Neuronal stem cell (in vitro differentiated cells): Measurements from ENCODE around the gene ABR.
A peak's percentile ranks its signal among the peaks of the same experiment; 100 is the strongest.

Source experiments
- DNase-seq: peaks from one replicate; pipeline ENCODE4 v3.0.0-alpha.2; 2013; ENCODE audit warnings: low spot score
- H2AFZ ChIP-seq: one replicate; pipeline ENCODE4 v1.6.1; 2013; ENCODE audit warnings: mild to moderate bottlenecking, low read length, inconsistent platforms
- H2AK5ac ChIP-seq: 2 replicates; pipeline ENCODE4 v1.6.1; 2013; ENCODE audit warnings: low read depth, mild to moderate bottlenecking, inconsistent platforms, low read length, moderate library complexity, mixed read lengths
- H2BK120ac ChIP-seq: 2 replicates; pipeline ENCODE4 v1.6.1; 2013; ENCODE audit warnings: low read depth, mild to moderate bottlenecking, inconsistent platforms, low read length, moderate library complexity, mixed read lengths
- H2BK12ac ChIP-seq: one replicate; pipeline ENCODE4 v1.6.1; 2013; ENCODE audit warnings: low read length, inconsistent platforms
- H2BK15ac ChIP-seq: 2 replicates; pipeline ENCODE4 v1.6.1; 2013; ENCODE audit warnings: mild to moderate bottlenecking, low read length, inconsistent platforms, mixed read lengths
- H2BK5ac ChIP-seq: one replicate; pipeline ENCODE4 v1.6.1; 2013; ENCODE audit warnings: inconsistent platforms, mild to moderate bottlenecking, low read length, moderate library complexity
- H3K14ac ChIP-seq: one replicate; pipeline ENCODE4 v1.6.1; 2013; ENCODE audit warnings: low read length, inconsistent platforms
- H3K18ac ChIP-seq: 2 replicates; pipeline ENCODE4 v1.6.1; 2013; ENCODE audit warnings: low read length, inconsistent platforms
- H3K23ac ChIP-seq: 2 replicates; pipeline ENCODE4 v1.6.1; 2013; ENCODE audit warnings: low read depth, mild to moderate bottlenecking, mixed read lengths, low read length, inconsistent platforms; ENCODE audit not compliant: poor library complexity
- H3K27ac ChIP-seq: replicated peaks from 3 replicates; pipeline ENCODE4 v1.5.1; 2013; ENCODE audit warnings: low read length, inconsistent platforms
- H3K27me3 ChIP-seq, 3 experiments: 2 replicates each; pipeline ENCODE4 v1.6.1; 2013; ENCODE audit warnings: low read length in 3 of 3, mild to moderate bottlenecking in 2 of 3, inconsistent platforms in 1 of 3, low read depth in 1 of 3, mixed read lengths in 1 of 3, moderate library complexity in 1 of 3; ENCODE audit not compliant: control insufficient read depth in 3 of 3, insufficient read depth in 3 of 3
- H3K36me3 ChIP-seq, 2 donors: replicated peaks in 1 of 2; 2 replicates each; pipeline ENCODE4 v1.6.1; 2013; ENCODE audit warnings: low read length in 2 of 2; ENCODE audit not compliant: control insufficient read depth in 2 of 2, insufficient read depth in 2 of 2
- H3K4ac ChIP-seq: 2 replicates; pipeline ENCODE4 v1.6.1; 2013; ENCODE audit warnings: inconsistent platforms, mild to moderate bottlenecking, low read length, moderate library complexity
- H3K4me1 ChIP-seq, 2 donors: 1 replicate in 1 of 2; 2 replicates in 1 of 2; pipeline ENCODE4 v1.6.1; 2013; ENCODE audit warnings: low read length in 2 of 2, low read depth in 1 of 2; ENCODE audit not compliant: control insufficient read depth in 2 of 2, insufficient read depth in 1 of 2
- H3K4me2 ChIP-seq: one replicate; pipeline ENCODE4 v1.6.1; 2013; ENCODE audit warnings: mild to moderate bottlenecking, low read length, inconsistent platforms; ENCODE audit not compliant: insufficient read depth, poor library complexity, severe bottlenecking
- H3K4me3 ChIP-seq, 2 donors: 2 replicates each; pipeline ENCODE4 v1.5.1; 2013; ENCODE audit warnings: low read length in 2 of 2, mild to moderate bottlenecking in 2 of 2, inconsistent platforms in 1 of 2, moderate library complexity in 1 of 2
- H3K79me1 ChIP-seq: one replicate; pipeline ENCODE4 v1.6.1; 2013; ENCODE audit warnings: low read depth, mild to moderate bottlenecking, inconsistent platforms, low read length, moderate library complexity
- H3K9ac ChIP-seq: one replicate; pipeline ENCODE4 v1.6.1; 2013; ENCODE audit warnings: mild to moderate bottlenecking, low read depth, low read length, inconsistent platforms; ENCODE audit not compliant: poor library complexity
- H3K9me3 ChIP-seq, 2 donors: replicated peaks in 1 of 2; 2 replicates each; pipeline versions ENCODE3 to v1.6.1; 2013; ENCODE audit warnings: low read length in 2 of 2, mild to moderate bottlenecking in 2 of 2, inconsistent platforms in 1 of 2, low read depth in 1 of 2, mixed read lengths in 1 of 2, moderate library complexity in 1 of 2; ENCODE audit not compliant: control insufficient read depth in 2 of 2, insufficient read depth in 1 of 2
- H4K8ac ChIP-seq: one replicate; pipeline ENCODE4 v1.6.1; 2013; ENCODE audit warnings: low read depth, mild to moderate bottlenecking, inconsistent platforms, low read length, moderate library complexity
- H4K91ac ChIP-seq: one replicate; pipeline ENCODE4 v1.6.1; 2013; ENCODE audit warnings: low read length, low read depth, mild to moderate bottlenecking, inconsistent platforms; ENCODE audit not compliant: poor library complexity
- WGBS, 2 donors: extraction: QIAGEN DNeasy Blood & Tissue Kit; methylation state at CpG; one replicate each; pipeline ENCODE4 v1.1.7; 2013; ENCODE audit warnings: missing lambda C conversion rate in 2 of 2, mixed read lengths in 1 of 2; ENCODE audit not compliant: insufficient read length in 2 of 2, insufficient replicate concordance in 1 of 2; ENCODE audit errors: extremely low coverage in 2 of 2; 5-methylcytosine and 5-hydroxymethylcytosine counted together

The ABR gene

DNA sequence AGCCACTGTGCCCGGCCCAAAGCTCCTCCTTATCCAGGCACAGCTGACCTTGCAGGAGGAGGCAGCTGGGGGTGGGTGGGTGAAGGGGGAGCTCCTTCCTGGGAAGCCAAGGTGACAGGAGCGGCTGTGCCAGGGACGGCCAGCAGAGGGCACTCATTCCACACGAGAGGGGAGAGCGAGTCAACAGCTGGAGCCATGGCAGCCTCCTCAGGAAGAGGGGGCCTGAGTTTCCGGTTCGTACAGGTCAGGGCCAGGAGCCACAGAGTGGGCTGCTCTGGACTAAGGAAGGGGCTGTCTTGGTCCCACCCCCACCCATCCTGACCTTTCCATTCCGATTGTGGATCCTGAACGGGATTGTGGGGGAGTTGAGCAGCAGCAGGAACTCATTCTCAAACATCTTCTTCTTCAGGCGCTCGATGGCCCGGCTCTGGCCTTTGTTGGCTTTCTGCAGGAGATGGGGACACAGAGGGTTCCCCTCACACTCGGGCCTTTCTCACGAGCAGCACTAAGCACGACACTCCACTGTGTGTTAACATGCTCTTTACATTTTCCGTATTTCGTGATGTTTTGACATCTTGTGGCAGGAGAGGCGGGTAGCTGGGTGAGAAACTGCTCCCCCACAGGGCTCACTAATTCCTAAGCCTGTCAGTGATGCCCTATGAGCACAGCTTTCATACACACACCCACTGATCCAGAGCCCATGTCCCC, 121.2 kb downstream of the ABR start:
- WGBS, 2 donors: no CpG with 5 or more reads among the region's 18 CpGs
- no peaks in the 10 kb centered on the region for H3K4me1 ChIP-seq
- H3K9ac ChIP-seq: peak overlapping the region; percentile 15
- H2BK15ac ChIP-seq: no peak overlapping the region
- H2BK12ac ChIP-seq: no peak overlapping the region
- H3K9me3 ChIP-seq: peaks cover 0 to 2% of the 10 kb centered on the region in 2 donors
- no peak overlapping the region for H3K23ac ChIP-seq
- no peak overlapping the region for H2BK5ac ChIP-seq
- H3K4ac ChIP-seq: no peak overlapping the region
- H4K91ac ChIP-seq: no peak overlapping the region
- no peak overlapping the region for H3K18ac ChIP-seq
- no peak overlapping the region for H3K14ac ChIP-seq
- no peak overlapping the region for H4K8ac ChIP-seq
- no peak overlapping the region for H2BK120ac ChIP-seq
- no peak overlapping the region for H3K27ac ChIP-seq
- H3K27me3 ChIP-seq: no peaks in the 10 kb centered on the region
- H3K4me2 ChIP-seq: no peak overlapping the region
- H2AK5ac ChIP-seq: no peak overlapping the region
- peaks cover 29 to 65% of the 10 kb centered on the region in 2 donors for H3K36me3 ChIP-seq
- H3K79me1 ChIP-seq: peaks cover 2% of the 10 kb centered on the region
- no peak for DNase-seq
- no peak overlapping the region for H3K4me3 ChIP-seq
- H2AFZ ChIP-seq: no peak overlapping the region

DNA sequence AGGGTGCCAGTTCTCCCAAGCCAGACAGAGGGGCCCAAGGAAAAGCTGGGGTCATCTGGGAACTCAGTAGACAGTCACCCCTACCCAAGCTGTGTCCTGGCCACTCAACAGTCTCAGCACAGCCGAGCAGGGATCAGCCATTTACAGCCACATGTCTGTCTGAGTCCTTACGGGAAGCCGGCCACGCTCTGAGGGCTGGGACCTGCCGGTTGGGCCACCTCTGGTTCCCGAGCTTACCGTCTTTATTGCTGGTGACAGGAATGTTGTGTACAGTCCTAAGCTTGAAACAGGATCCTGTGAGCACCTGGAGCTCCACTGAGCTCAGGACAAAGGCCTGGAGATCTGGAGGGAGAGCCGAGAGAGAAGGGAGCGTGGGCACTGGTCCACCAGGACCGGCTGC, 123.0 kb downstream of the ABR start:
- no peak overlapping the region for H2BK12ac ChIP-seq
- WGBS, 2 donors: no CpG with 5 or more reads among the region's 10 CpGs
- H2AFZ ChIP-seq: no peak overlapping the region
- H3K27me3 ChIP-seq: no peaks in the 10 kb centered on the region
- peaks cover 2% of the 10 kb centered on the region for H3K79me1 ChIP-seq
- peaks cover 25 to 59% of the 10 kb centered on the region in 2 donors for H3K36me3 ChIP-seq
- peaks cover 1 to 2% of the 10 kb centered on the region in 2 donors for H3K9me3 ChIP-seq
- no peak overlapping the region for H2BK15ac ChIP-seq
- H3K14ac ChIP-seq: no peak overlapping the region
- no peak overlapping the region for H2BK5ac ChIP-seq
- DNase-seq: no peak
- no peak overlapping the region for H4K91ac ChIP-seq
- no peak overlapping the region for H3K27ac ChIP-seq
- H3K4ac ChIP-seq: no peak overlapping the region
- H3K9ac ChIP-seq: no peak overlapping the region
- no peak overlapping the region for H3K23ac ChIP-seq
- no peak overlapping the region for H3K18ac ChIP-seq
- H4K8ac ChIP-seq: no peak overlapping the region
- no peaks in the 10 kb centered on the region for H3K4me1 ChIP-seq
- no peak overlapping the region for H3K4me2 ChIP-seq
- no peak overlapping the region for H2BK120ac ChIP-seq
- no peak overlapping the region for H3K4me3 ChIP-seq
- no peak overlapping the region for H2AK5ac ChIP-seq

DNA sequence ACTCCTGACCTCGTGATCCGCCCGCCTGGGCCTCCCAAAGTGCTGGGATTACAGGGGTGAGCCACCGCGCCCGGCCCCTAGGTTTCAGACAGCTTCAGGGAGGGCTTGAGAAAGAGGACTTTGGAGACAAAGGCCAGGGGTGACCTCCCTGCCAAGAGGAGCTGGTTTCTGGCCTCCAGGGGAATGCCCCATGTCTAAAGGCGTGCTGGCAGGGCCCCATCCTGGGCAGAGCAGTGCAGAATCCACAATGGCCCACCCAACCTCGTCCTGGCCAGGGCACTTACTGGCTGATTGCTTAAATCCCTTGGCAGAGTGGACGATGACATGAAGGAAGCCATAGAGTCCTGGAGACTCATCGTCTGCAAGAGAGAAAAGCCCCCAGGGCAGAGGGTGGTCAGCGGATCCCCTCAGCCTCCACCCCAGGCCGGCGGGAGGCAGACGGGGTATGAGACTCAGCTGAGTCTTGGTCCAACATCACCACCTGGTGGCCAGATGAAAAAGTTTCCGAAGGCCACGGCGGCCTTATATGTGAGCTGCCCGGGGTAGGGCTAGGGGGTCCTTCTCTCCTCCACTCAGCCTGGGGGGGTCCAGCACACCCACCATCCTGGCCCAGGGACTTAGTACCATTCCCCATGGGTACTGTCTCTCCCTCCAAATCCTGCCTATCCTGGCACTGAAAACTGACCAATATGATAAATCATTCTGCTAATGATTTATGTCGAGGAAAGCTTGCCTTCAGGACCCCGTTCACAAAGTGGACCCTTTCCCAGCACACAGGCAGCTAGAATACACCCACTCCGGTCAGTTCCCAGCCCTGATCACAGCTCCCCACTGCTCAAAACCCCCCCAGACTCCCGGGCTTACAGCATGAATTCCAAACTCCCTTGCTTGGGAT, 123.8 kb downstream of the ABR start:
- DNase-seq: peak; percentile 57
- Histone ChIP-seq H4K91ac (no peak overlapping the region), H2BK15ac (no peak overlapping the region), H3K36me3 (peaks cover 25 to 56% of the 10 kb centered on the region in 2 donors), H3K18ac (no peak overlapping the region), H3K4me1 (no peaks in the 10 kb centered on the region), H2BK120ac (no peak overlapping the region), H3K14ac (no peak overlapping the region), H3K4me3 (no peak overlapping the region), H2AFZ (no peak overlapping the region), H3K4ac (no peak overlapping the region), H3K23ac (no peak overlapping the region), H3K9me3 (peaks cover 1 to 2% of the 10 kb centered on the region in 2 donors), H3K9ac (no peak overlapping the region), H2BK12ac (no peak overlapping the region), H2BK5ac (no peak overlapping the region), H2AK5ac (no peak overlapping the region), H3K4me2 (no peak overlapping the region), H3K79me1 (peaks cover 2% of the 10 kb centered on the region), H3K27ac (no peak overlapping the region), H3K27me3 (no peaks in the 10 kb centered on the region), H4K8ac (no peak overlapping the region)
- no CpG with 5 or more reads among the region's 22 CpGs for WGBS, 2 donors

DNA sequence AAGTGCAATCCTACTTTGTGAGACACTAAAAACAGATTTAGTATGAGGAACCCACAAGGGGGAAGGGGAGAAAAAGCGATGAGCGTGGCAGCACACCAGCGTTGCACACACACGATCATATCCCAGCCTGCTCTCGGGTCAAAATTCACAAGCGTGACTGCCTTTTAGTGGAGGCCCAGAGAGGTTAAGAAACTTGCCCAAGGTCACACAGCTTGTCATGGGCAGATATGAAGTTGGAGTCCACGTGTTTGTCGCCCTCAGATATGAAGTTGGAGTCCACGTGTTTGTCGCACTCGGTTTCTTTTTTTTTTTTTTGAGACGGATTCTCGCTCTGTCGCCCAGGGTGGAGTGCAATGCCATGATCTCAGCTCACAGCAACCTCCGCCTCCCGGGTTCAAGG, 124.5 kb downstream of the ABR start:
- no peak overlapping the region for H2AFZ ChIP-seq
- H2BK15ac ChIP-seq: no peak overlapping the region
- H3K4me2 ChIP-seq: no peak overlapping the region
- peaks cover 25 to 56% of the 10 kb centered on the region in 2 donors for H3K36me3 ChIP-seq
- peaks cover 1 to 2% of the 10 kb centered on the region in 2 donors for H3K9me3 ChIP-seq
- no peak overlapping the region for H3K4me3 ChIP-seq
- H3K27ac ChIP-seq: no peak overlapping the region
- no peaks in the 10 kb centered on the region for H3K4me1 ChIP-seq
- H3K27me3 ChIP-seq: no peaks in the 10 kb centered on the region
- H3K9ac ChIP-seq: no peak overlapping the region
- no peak overlapping the region for H2BK120ac ChIP-seq
- H4K91ac ChIP-seq: no peak overlapping the region
- no peak for DNase-seq
- no peak overlapping the region for H3K18ac ChIP-seq
- H3K79me1 ChIP-seq: peaks cover 3% of the 10 kb centered on the region
- H2BK5ac ChIP-seq: no peak overlapping the region
- no CpG with 5 or more reads among the region's 16 CpGs for WGBS, 2 donors
- H2AK5ac ChIP-seq: no peak overlapping the region
- H2BK12ac ChIP-seq: no peak overlapping the region
- H4K8ac ChIP-seq: no peak overlapping the region
- no peak overlapping the region for H3K14ac ChIP-seq
- H3K4ac ChIP-seq: no peak overlapping the region
- H3K23ac ChIP-seq: no peak overlapping the region
